ENCODE data around the gene SPRR1B.

Gene SPRR1B

GRCh38 chr1:153072806-153073726 lies 42.1 kb downstream of the SPRR1B start:
- no peak for TF ChIP-seq CTCF (IDR thresholded peaks at IDR 0.05; ENCODE audit: poor library complexity, severe bottlenecking)
- H3K4me1 ChIP-seq (ENCODE audit: insufficient read depth, poor library complexity, severe bottlenecking): no peaks in the 10 kb centered on the region
- no peaks in the 10 kb centered on the region for H3K36me3 ChIP-seq (ENCODE audit: low read depth)
- no peak overlapping the region for H3K4me3 ChIP-seq (ENCODE audit: severe bottlenecking)
- no peak for DNase-seq (ENCODE audit: low spot score)
- H3K9me3 ChIP-seq (ENCODE audit: severe bottlenecking): no peaks in the 10 kb centered on the region
- H3K27ac ChIP-seq (ENCODE audit: poor library complexity, severe bottlenecking): no peak overlapping the region
- no peak for ATAC-seq (ENCODE audit: low read depth)
- no peaks in the 10 kb centered on the region for H3K27me3 ChIP-seq (ENCODE audit: insufficient read depth, poor library complexity, severe bottlenecking)

DNA sequence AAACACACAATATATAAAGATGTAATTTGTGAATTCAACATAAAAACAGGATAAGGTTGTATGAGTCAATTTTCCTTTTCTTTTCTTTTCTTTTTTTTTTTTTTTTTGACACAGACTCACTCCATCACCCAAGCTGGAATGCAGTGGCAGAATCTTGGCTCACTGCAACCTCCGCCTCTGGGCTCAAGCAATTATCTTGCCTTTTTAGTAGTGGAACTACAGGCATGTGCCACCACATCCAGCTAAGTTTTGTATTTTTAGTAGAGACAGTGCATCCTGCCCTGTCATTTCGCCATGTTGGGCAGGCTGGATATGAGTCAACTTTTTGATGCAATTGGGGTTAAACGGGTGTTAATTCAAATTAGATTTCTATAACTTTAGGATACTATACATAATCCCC lies 50.7 kb downstream of the SPRR1B start:
- no peak for TF ChIP-seq CTCF (IDR thresholded peaks at IDR 0.05; ENCODE audit: poor library complexity, severe bottlenecking)
- ATAC-seq (ENCODE audit: low read depth): no peak
- no peak overlapping the region for H3K27ac ChIP-seq (ENCODE audit: poor library complexity, severe bottlenecking)
- no peak overlapping the region for H3K4me3 ChIP-seq (ENCODE audit: severe bottlenecking)
- H3K9me3 ChIP-seq (ENCODE audit: severe bottlenecking): peaks cover 2% of the 10 kb centered on the region
- no peaks in the 10 kb centered on the region for H3K36me3 ChIP-seq (ENCODE audit: low read depth)
- no peaks in the 10 kb centered on the region for H3K27me3 ChIP-seq (ENCODE audit: insufficient read depth, poor library complexity, severe bottlenecking)
- H3K4me1 ChIP-seq (ENCODE audit: insufficient read depth, poor library complexity, severe bottlenecking): no peaks in the 10 kb centered on the region
- DNase-seq (ENCODE audit: low spot score): no peak
